Measurements from ENCODE around the gene RPS4Y2.

RPS4Y2 gene

GRCh38 chrY:20813459-20813858 lies 57.6 kb downstream of the RPS4Y2 start:
- H3F3A ChIP-seq (ENCODE audit: insufficient read depth) = no peaks in the 10 kb centered on the region
- no peaks in the 10 kb centered on the region for H3K9me2 ChIP-seq (replicated peaks; ENCODE audit: insufficient read depth, low read length)
- no peaks in the 10 kb centered on the region for H3K27me3 ChIP-seq (ENCODE audit: low read length)
- no peak for TF ChIP-seq CTCF (IDR thresholded peaks at IDR 0.05; ENCODE audit: insufficient read depth, low read length, poor library complexity, severe bottlenecking)
- TF ChIP-seq EZH2phosphoT487 (conservative IDR thresholded peaks at IDR 0.05; ENCODE audit: low read length) = no peak
- H3K9ac ChIP-seq (ENCODE audit: low read length) = no peak overlapping the region
- H3K36me3 ChIP-seq (ENCODE audit: low read length) = no peaks in the 10 kb centered on the region
- H3K4me3 ChIP-seq (ENCODE audit: insufficient read depth, low read length, poor library complexity, severe bottlenecking) = no peak overlapping the region
- H3K79me2 ChIP-seq (ENCODE audit: insufficient read depth, low read length) = no peaks in the 10 kb centered on the region
- no peak overlapping the region for H2AFZ ChIP-seq (ENCODE audit: low read depth, low read length, severe bottlenecking)
- H3K4me2 ChIP-seq (ENCODE audit: low read depth, low read length, poor library complexity, severe bottlenecking) = no peak overlapping the region
- no peak overlapping the region for H3K27ac ChIP-seq (ENCODE audit: low read depth, low read length)
- no peaks in the 10 kb centered on the region for H4K20me1 ChIP-seq (ENCODE audit: low read depth, low read length)
- H3K9me3 ChIP-seq (ENCODE audit: insufficient read depth, low read length) = no peaks in the 10 kb centered on the region

DNA sequence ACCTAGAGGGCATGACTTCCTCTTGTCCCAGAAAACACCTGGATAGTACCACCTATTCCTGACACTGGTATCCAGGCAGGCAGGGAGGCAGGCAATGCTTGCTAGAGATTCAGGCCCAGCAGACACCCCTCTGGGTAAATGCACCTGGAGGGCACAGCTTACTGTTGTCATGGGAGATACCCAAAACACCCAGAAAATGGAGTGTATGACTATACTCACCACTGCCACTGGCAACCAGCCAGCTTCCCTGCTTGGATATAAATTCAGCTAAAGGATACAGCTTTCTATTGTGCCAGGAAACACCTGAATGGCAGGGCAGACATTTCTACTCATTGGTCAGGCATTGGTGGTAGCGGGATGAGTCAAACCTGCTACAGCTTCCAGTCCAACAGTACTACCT lies 58.9 kb downstream of the RPS4Y2 start:
- no peak overlapping the region for H3K27ac ChIP-seq (ENCODE audit: low read depth, low read length)
- H3K4me3 ChIP-seq (ENCODE audit: insufficient read depth, low read length, poor library complexity, severe bottlenecking) = no peak overlapping the region
- no peaks in the 10 kb centered on the region for H3K9me3 ChIP-seq (ENCODE audit: insufficient read depth, low read length)
- no peaks in the 10 kb centered on the region for H4K20me1 ChIP-seq (ENCODE audit: low read depth, low read length)
- TF ChIP-seq EZH2phosphoT487 (conservative IDR thresholded peaks at IDR 0.05; ENCODE audit: low read length) = no peak
- no peak for TF ChIP-seq CTCF (IDR thresholded peaks at IDR 0.05; ENCODE audit: insufficient read depth, low read length, poor library complexity, severe bottlenecking)
- H3K9ac ChIP-seq (ENCODE audit: low read length) = no peak overlapping the region
- no peaks in the 10 kb centered on the region for H3K9me2 ChIP-seq (replicated peaks; ENCODE audit: insufficient read depth, low read length)
- no peaks in the 10 kb centered on the region for H3K79me2 ChIP-seq (ENCODE audit: insufficient read depth, low read length)
- no peaks in the 10 kb centered on the region for H3K27me3 ChIP-seq (ENCODE audit: low read length)
- H3K36me3 ChIP-seq (ENCODE audit: low read length) = no peaks in the 10 kb centered on the region
- H2AFZ ChIP-seq (ENCODE audit: low read depth, low read length, severe bottlenecking) = no peak overlapping the region
- H3K4me2 ChIP-seq (ENCODE audit: low read depth, low read length, poor library complexity, severe bottlenecking) = no peak overlapping the region
- no peaks in the 10 kb centered on the region for H3F3A ChIP-seq (ENCODE audit: insufficient read depth)

- H3K9me3 ChIP-seq (ENCODE audit: insufficient read depth, low read length) = no peaks in the 10 kb centered on the region
- H4K20me1 ChIP-seq (ENCODE audit: low read depth, low read length) = no peaks in the 10 kb centered on the region
- H3K36me3 ChIP-seq (ENCODE audit: low read length) = no peaks in the 10 kb centered on the region
- H3F3A ChIP-seq (ENCODE audit: insufficient read depth) = no peaks in the 10 kb centered on the region
- no peak overlapping the region for H3K4me3 ChIP-seq (ENCODE audit: insufficient read depth, low read length, poor library complexity, severe bottlenecking)
- no peak overlapping the region for H3K9ac ChIP-seq (ENCODE audit: low read length)
- no peak overlapping the region for H2AFZ ChIP-seq (ENCODE audit: low read depth, low read length, severe bottlenecking)
- H3K9me2 ChIP-seq (replicated peaks; ENCODE audit: insufficient read depth, low read length) = no peaks in the 10 kb centered on the region
- H3K4me2 ChIP-seq (ENCODE audit: low read depth, low read length, poor library complexity, severe bottlenecking) = no peak overlapping the region
- no peak overlapping the region for H3K27ac ChIP-seq (ENCODE audit: low read depth, low read length)
- no peaks in the 10 kb centered on the region for H3K27me3 ChIP-seq (ENCODE audit: low read length)
- no peak for TF ChIP-seq EZH2phosphoT487 (conservative IDR thresholded peaks at IDR 0.05; ENCODE audit: low read length)
- no peak for TF ChIP-seq CTCF (IDR thresholded peaks at IDR 0.05; ENCODE audit: insufficient read depth, low read length, poor library complexity, severe bottlenecking)
- no peaks in the 10 kb centered on the region for H3K79me2 ChIP-seq (ENCODE audit: insufficient read depth, low read length)
These were observed 61.2 kb downstream of the RPS4Y2 start for GRCh38 chrY:20817067-20817466.
